ENCODE data around the gene GPR84. TPM values are rescaled to one million over a fixed set of nuclear protein-coding genes. Genes with fewer than 3 reads are reported as not detected.

Gene GPR84
- polyA plus RNA-seq, 1 of the 3 experiments (the other 2 are of a cell fraction): 0.03 TPM

GRCh38 chr12:54411391-54412241, 47.3 kb upstream of the GPR84 start (continued):
- TF ChIP-seq REST (IDR thresholded peaks at IDR 0.05; ENCODE audit: low read depth, low read length) (peak; percentile 48; the same call in 1 of the 2 replicates), NRF1 (IDR thresholded peaks at IDR 0.05; ENCODE audit: low read depth, low read length) (no peak)

GRCh38 chr12:54409267-54409666, 45.0 kb upstream of the GPR84 start:
- WGBS (ENCODE audit: low lambda C conversion rate): 94% methylated on average over 3 of the region's 8 CpGs
- Histone ChIP-seq H3K4me3 (ENCODE audit: low read depth in 2 of 2, low read length in 1 of 2) (no peak overlapping the region), H3K4me1 (ENCODE audit: control insufficient read depth in 1 of 2, insufficient read depth in 2 of 2, low read depth in 1 of 2, low read length in 1 of 2) (peaks cover 0 to 31% of the 10 kb centered on the region in 2 experiments; a peak in 2 of 4 replicates), H3K4me2 (no peak overlapping the region), H3K9me2 (no peaks in the 10 kb centered on the region), H2AFZ (ENCODE audit: low read depth) (no peak overlapping the region), H3K9me3 (no peaks in the 10 kb centered on the region), H3K27me3 (ENCODE audit: insufficient read depth) (no peaks in the 10 kb centered on the region), H3K79me2 (ENCODE audit: insufficient read depth) (peaks cover 41% of the 10 kb centered on the region), H3K27ac (ENCODE audit: low read depth in 2 of 2, low read length in 1 of 2) (no peak overlapping the region), H3K9ac (no peak overlapping the region), H3K36me3 (replicated peaks in 1 of 2; ENCODE audit: control insufficient read depth in 1 of 2, insufficient read depth in 2 of 2, low read length in 1 of 2) (peaks cover 22 to 25% of the 10 kb centered on the region in 2 experiments), H4K20me1 (ENCODE audit: insufficient read depth) (no peaks in the 10 kb centered on the region), H3F3A (replicated peaks; ENCODE audit: insufficient read depth) (peaks cover 26% of the 10 kb centered on the region)
- DNase-seq: no peak
- ChIA-PET CTCF (interaction anchor here (0.9 to 2.6 kb wide), 4 partner anchors 10 to 31 kb away, joined by 3 to 26 read pairs (median 5); no protein-coding TSS in a partner anchor), POLR2A (no interaction called here)
- no peak for TF ChIP-seq ZBTB33 (IDR thresholded peaks at IDR 0.05; ENCODE audit: borderline replicate concordance, low read depth)
- TF ChIP-seq CTCF (IDR thresholded peaks at IDR 0.05): no peak
- TF ChIP-seq SIN3A (IDR thresholded peaks at IDR 0.05; ENCODE audit: borderline replicate concordance, low read depth, low read length): no peak
- no peak for TF ChIP-seq NFIC (IDR thresholded peaks at IDR 0.05; ENCODE audit: borderline replicate concordance)
- no peak for TF ChIP-seq ELF1 (IDR thresholded peaks at IDR 0.05)
- no peak for TF ChIP-seq YY1 (IDR thresholded peaks at IDR 0.05; ENCODE audit: low read depth)
- TF ChIP-seq RFX5 (IDR thresholded peaks at IDR 0.05; ENCODE audit: low read length): no peak
